Measurements from ENCODE around the gene CYFIP2.
A peak's percentile ranks its signal among the peaks of the same experiment; 100 is the strongest.

GRCh38 chr5:157324237-157324636 lies 58.3 kb downstream of the CYFIP2 start:
- peak in 2 of 6 experiments; percentile 4 to 12 for TF ChIP-seq CTCF (IDR thresholded peaks at IDR 0.05)
- TF ChIP-seq POLR2A (IDR thresholded peaks at IDR 0.05) = no peak

Data from Peyer's patch (tissue), 4 donors.